HFF-Myc (cell line): ENCODE data around the gene HK2.

Experiments
- DNase-seq: peaks from one replicate; pipeline ENCODE4 v3.0.0-alpha.2; 2011; ENCODE audit warnings: low read depth; ENCODE audit errors: extremely low read depth
- H3K4me3 ChIP-seq: replicated peaks from 2 replicates; pipeline ENCODE4 v1.5.1; 2011; ENCODE audit warnings: low read depth, mild to moderate bottlenecking, control low read depth, low read length
- CTCF ChIP-seq: IDR thresholded peaks from 2 replicates; pipeline ENCODE4 v1.5.1; 2012; ENCODE audit warnings: mild to moderate bottlenecking, low read depth, low read length, control low read depth; ENCODE audit errors: missing control alignments

HK2 gene

GRCh38 chr2:74884118-74884762, 50.3 kb downstream of the HK2 start:
- H3K4me3 ChIP-seq: no peak overlapping the region
- no peak for DNase-seq
- no peak for TF ChIP-seq CTCF

GRCh38 chr2:74884866-74885265, 50.9 kb downstream of the HK2 start:
- no peak for DNase-seq
- TF ChIP-seq CTCF: no peak
- H3K4me3 ChIP-seq: no peak overlapping the region

- TF ChIP-seq CTCF: no peak
- H3K4me3 ChIP-seq: no peak overlapping the region
- DNase-seq: no peak
Measured at GRCh38 chr2:74886251-74886650, 52.3 kb downstream of the HK2 start.

GRCh38 chr2:74886811-74887210, 52.9 kb downstream of the HK2 start:
- no peak overlapping the region for H3K4me3 ChIP-seq
- TF ChIP-seq CTCF: no peak
- no peak for DNase-seq

GRCh38 chr2:74887445-74887951, 53.6 kb downstream of the HK2 start:
- no peak overlapping the region for H3K4me3 ChIP-seq
- TF ChIP-seq CTCF: no peak
- no peak for DNase-seq

GRCh38 chr2:74887960-74888700, 54.2 kb downstream of the HK2 start:
- H3K4me3 ChIP-seq: no peak overlapping the region
- no peak for TF ChIP-seq CTCF
- no peak for DNase-seq
